ENCODE results near the gene KDM7A. TPM values are rescaled to one million over a fixed set of nuclear protein-coding genes. Genes with fewer than 3 reads are reported as not detected.

KDM7A gene
- total and polyA plus RNA-seq, 9 of the 15 experiments (the other 6 are each of a cell fraction or from before 2014, with no cell fraction given): 0.90 to 8.4 (median 7.0) TPM

DNA sequence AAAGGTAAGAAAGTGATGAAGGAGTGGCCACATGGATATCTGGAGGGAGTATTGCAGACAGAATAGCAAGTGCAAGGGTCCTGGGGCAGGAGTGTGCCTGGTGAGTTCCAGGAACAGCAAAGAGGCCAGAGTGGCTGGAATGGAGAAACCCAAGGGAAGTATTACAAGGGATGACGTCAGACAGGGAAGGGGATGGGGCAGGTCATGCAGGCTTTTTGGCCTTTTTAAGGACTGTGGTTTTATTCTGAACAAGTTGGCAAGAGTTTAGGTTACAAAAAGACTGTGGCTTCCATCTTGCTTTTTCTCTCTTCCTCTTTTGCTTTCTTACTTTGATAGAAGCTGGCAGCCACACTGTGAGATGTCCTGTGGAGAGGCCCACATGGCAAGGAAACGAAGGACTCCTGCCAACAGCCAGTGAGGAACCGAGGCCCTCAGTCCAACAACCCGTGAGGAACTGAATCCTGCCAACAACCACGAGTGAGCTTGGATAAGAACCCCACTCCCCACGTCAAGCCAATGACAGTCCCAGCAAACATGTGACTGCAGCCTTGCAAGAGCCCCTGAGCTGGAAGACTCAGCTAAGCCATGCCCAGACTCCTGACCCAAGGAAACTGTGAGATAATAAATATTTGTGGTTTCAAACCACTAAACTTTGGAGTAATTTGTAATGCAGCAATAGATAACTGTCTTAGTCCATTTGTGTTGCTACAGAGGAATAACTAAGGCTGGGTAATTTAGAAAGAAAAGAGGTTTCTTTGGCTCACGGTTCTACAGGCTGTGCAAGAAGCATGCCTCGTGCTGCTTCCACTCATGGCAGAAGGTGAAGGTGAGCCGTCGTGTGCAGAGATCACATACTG lies 19.8 kb upstream of the KDM7A start (continued):
- TF ChIP-seq, protein P1, sequence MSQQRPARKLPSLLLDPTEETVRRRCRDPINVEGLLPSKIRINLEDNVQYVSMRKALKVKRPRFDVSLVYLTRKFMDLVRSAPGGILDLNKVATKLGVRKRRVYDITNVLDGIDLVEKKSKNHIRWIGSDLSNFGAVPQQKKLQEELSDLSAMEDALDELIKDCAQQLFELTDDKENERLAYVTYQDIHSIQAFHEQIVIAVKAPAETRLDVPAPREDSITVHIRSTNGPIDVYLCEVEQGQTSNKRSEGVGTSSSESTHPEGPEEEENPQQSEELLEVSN (IDR thresholded peaks at IDR 0.05; ENCODE audit: borderline replicate concordance in 1 of 2, extremely low read depth in 1 of 2, insufficient read depth in 1 of 2, insufficient read length in 1 of 2, low read depth in 1 of 2, low read length in 1 of 2, poor library complexity in 1 of 2, severe bottlenecking in 1 of 2): peak in 1 of 2 experiments; percentile 66
- TF ChIP-seq ZNF668 (CRISPR knock-in tag; IDR thresholded peaks at IDR 0.05): no peak
- TF ChIP-seq FOXK1 (CRISPR knock-in tag; IDR thresholded peaks at IDR 0.05; ENCODE audit: borderline replicate concordance): no peak
- no peak for TF ChIP-seq NONO (IDR thresholded peaks at IDR 0.05; ENCODE audit: low read depth in 2 of 2, low read length in 1 of 2)
- TF ChIP-seq, protein P2, sequence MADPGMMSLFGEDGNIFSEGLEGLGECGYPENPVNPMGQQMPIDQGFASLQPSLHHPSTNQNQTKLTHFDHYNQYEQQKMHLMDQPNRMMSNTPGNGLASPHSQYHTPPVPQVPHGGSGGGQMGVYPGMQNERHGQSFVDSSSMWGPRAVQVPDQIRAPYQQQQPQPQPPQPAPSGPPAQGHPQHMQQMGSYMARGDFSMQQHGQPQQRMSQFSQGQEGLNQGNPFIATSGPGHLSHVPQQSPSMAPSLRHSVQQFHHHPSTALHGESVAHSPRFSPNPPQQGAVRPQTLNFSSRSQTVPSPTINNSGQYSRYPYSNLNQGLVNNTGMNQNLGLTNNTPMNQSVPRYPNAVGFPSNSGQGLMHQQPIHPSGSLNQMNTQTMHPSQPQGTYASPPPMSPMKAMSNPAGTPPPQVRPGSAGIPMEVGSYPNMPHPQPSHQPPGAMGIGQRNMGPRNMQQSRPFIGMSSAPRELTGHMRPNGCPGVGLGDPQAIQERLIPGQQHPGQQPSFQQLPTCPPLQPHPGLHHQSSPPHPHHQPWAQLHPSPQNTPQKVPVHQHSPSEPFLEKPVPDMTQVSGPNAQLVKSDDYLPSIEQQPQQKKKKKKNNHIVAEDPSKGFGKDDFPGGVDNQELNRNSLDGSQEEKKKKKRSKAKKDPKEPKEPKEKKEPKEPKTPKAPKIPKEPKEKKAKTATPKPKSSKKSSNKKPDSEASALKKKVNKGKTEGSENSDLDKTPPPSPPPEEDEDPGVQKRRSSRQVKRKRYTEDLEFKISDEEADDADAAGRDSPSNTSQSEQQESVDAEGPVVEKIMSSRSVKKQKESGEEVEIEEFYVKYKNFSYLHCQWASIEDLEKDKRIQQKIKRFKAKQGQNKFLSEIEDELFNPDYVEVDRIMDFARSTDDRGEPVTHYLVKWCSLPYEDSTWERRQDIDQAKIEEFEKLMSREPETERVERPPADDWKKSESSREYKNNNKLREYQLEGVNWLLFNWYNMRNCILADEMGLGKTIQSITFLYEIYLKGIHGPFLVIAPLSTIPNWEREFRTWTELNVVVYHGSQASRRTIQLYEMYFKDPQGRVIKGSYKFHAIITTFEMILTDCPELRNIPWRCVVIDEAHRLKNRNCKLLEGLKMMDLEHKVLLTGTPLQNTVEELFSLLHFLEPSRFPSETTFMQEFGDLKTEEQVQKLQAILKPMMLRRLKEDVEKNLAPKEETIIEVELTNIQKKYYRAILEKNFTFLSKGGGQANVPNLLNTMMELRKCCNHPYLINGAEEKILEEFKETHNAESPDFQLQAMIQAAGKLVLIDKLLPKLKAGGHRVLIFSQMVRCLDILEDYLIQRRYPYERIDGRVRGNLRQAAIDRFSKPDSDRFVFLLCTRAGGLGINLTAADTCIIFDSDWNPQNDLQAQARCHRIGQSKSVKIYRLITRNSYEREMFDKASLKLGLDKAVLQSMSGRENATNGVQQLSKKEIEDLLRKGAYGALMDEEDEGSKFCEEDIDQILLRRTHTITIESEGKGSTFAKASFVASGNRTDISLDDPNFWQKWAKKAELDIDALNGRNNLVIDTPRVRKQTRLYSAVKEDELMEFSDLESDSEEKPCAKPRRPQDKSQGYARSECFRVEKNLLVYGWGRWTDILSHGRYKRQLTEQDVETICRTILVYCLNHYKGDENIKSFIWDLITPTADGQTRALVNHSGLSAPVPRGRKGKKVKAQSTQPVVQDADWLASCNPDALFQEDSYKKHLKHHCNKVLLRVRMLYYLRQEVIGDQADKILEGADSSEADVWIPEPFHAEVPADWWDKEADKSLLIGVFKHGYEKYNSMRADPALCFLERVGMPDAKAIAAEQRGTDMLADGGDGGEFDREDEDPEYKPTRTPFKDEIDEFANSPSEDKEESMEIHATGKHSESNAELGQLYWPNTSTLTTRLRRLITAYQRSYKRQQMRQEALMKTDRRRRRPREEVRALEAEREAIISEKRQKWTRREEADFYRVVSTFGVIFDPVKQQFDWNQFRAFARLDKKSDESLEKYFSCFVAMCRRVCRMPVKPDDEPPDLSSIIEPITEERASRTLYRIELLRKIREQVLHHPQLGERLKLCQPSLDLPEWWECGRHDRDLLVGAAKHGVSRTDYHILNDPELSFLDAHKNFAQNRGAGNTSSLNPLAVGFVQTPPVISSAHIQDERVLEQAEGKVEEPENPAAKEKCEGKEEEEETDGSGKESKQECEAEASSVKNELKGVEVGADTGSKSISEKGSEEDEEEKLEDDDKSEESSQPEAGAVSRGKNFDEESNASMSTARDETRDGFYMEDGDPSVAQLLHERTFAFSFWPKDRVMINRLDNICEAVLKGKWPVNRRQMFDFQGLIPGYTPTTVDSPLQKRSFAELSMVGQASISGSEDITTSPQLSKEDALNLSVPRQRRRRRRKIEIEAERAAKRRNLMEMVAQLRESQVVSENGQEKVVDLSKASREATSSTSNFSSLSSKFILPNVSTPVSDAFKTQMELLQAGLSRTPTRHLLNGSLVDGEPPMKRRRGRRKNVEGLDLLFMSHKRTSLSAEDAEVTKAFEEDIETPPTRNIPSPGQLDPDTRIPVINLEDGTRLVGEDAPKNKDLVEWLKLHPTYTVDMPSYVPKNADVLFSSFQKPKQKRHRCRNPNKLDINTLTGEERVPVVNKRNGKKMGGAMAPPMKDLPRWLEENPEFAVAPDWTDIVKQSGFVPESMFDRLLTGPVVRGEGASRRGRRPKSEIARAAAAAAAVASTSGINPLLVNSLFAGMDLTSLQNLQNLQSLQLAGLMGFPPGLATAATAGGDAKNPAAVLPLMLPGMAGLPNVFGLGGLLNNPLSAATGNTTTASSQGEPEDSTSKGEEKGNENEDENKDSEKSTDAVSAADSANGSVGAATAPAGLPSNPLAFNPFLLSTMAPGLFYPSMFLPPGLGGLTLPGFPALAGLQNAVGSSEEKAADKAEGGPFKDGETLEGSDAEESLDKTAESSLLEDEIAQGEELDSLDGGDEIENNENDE (IDR thresholded peaks at IDR 0.05; ENCODE audit: low read depth, low read length): no peak
- TF ChIP-seq TAF7 (tag; IDR thresholded peaks at IDR 0.05): no peak
- no peak for TF ChIP-seq ZNF134 (CRISPR knock-in tag; conservative IDR thresholded peaks at IDR 0.05)
- TF ChIP-seq SMARCA4 (IDR thresholded peaks at IDR 0.05): no peak
- TF ChIP-seq ZNF584 (CRISPR knock-in tag; IDR thresholded peaks at IDR 0.05; ENCODE audit: low read depth): no peak
- no peak for TF ChIP-seq MCM7 (IDR thresholded peaks at IDR 0.05)
- no peak for TF ChIP-seq LCOR (CRISPR knock-in tag; IDR thresholded peaks at IDR 0.05)
- no peak for TF ChIP-seq SMAD2 (IDR thresholded peaks at IDR 0.05; ENCODE audit: low read depth, low read length)
- TF ChIP-seq ZNF780A (CRISPR knock-in tag; IDR thresholded peaks at IDR 0.05): no peak
- TF ChIP-seq RBM34 (IDR thresholded peaks at IDR 0.05; ENCODE audit: borderline replicate concordance, insufficient read depth, low read length): no peak
- no peak for TF ChIP-seq ZBTB17 (CRISPR knock-in tag; IDR thresholded peaks at IDR 0.05)
- TF ChIP-seq NRF1 (conservative IDR thresholded peaks at IDR 0.05 in 1 of 2, IDR thresholded peaks at IDR 0.05 in 1 of 2): no peak

Measured in K562 (cell line).